HCT116 (cell line): ENCODE data around the gene RPL37A. TPM values are rescaled to one million over a fixed set of nuclear protein-coding genes. Genes with fewer than 3 reads are reported as not detected.

Experiments
- ATAC-seq: fragments of 200-7000 bp; cut with Tn5 transposase; 2 replicates; pipeline ENCODE4 v1.9.1; 2020; ENCODE audit warnings: mild to moderate bottlenecking, moderate library complexity
- BruUV-seq: library from RNA; stranded (reverse); fragments of 400-500 nt; replicated peaks from 2 replicates; lab custom pipeline; 2021; lab: Mats Ljungman, UMichigan
- CTCF ChIA-PET: fragments of 300-600 bp; sonication (Branson Sonifier 250); formaldehyde crosslinking; loops from one replicate; lab custom pipeline; 2021; ENCODE audit warnings: antibody characterized with exemption; lab: Charles Lee
- POLR2A ChIA-PET: fragments of 300-600, 350-600 bp; sonication (Branson Sonifier 250); formaldehyde crosslinking; loops from one replicate; lab custom pipeline; 2021; ENCODE audit warnings: antibody characterized with exemption; lab: Charles Lee
- RAD21 ChIA-PET, 2 experiments: fragments of 300-600 bp; sonication (Branson Sonifier 250); formaldehyde crosslinking; loops; one replicate each; lab custom pipeline; 2023; ENCODE audit warnings: low total read pairs in 2 of 2; ENCODE audit not compliant: uncharacterized antibody in 2 of 2, unreplicated experiment in 2 of 2, low non-redundant PET in 1 of 2; lab: Charles Lee
- DNase-seq: peaks from one replicate; pipeline ENCODE4 v3.0.0-alpha.2; 2010; ENCODE audit warnings: low read depth, low spot score
- H2AFZ ChIP-seq: fragments of 200-600 bp; shearing (Covaris generic), sonication (generic); 2 replicates; pipeline ENCODE4 v1.6.1; 2017; ENCODE audit warnings: low read depth, mixed run types, mixed read lengths, antibody characterized with exemption, low read length; ENCODE audit not compliant: poor library complexity, severe bottlenecking
- H3K27ac ChIP-seq: 2 replicates; pipeline ENCODE4 v1.5.1; 2012; ENCODE audit warnings: low read depth, low read length
- H3K27me3 ChIP-seq: fragments of 200-600 bp; sonication (generic); 2 replicates; pipeline ENCODE4 v1.6.1; 2016; ENCODE audit warnings: mixed run types, low read length, mixed read lengths; ENCODE audit not compliant: insufficient read depth
- H3K36me3 ChIP-seq, 2 experiments: fragments of 200-500 bp in 1 of 2; fragments of 200-600 bp in 1 of 2; sonication (Bioruptor generic) in 1 of 2; sonication (generic) in 1 of 2; 2 replicates each; pipeline versions ENCODE4 v1.5.1 to v1.6.1; 2014 to 2016; ENCODE audit warnings: low read length in 2 of 2, inconsistent platforms in 1 of 2, mixed read lengths in 1 of 2, mixed run types in 1 of 2; ENCODE audit not compliant: insufficient read depth in 2 of 2, control insufficient read depth in 1 of 2
- H3K4me1 ChIP-seq, 2 experiments: fragments of 200-600 bp in 1 of 2; sonication (generic) in 1 of 2; 2 replicates each; pipeline versions ENCODE4 v1.5.1 to v1.6.1; 2012 to 2017; ENCODE audit warnings: low read length in 2 of 2, inconsistent platforms in 1 of 2, mild to moderate bottlenecking in 1 of 2, mixed read lengths in 1 of 2, mixed run types in 1 of 2, moderate library complexity in 1 of 2; ENCODE audit not compliant: insufficient read depth in 2 of 2, control insufficient read depth in 1 of 2
- H3K4me2 ChIP-seq: fragments of 200-600 bp; sonication (generic); 2 replicates; pipeline ENCODE4 v1.6.1; 2017; ENCODE audit warnings: mixed run types, low read length, mixed read lengths
- H3K4me3 ChIP-seq, 2 experiments: fragments of 200-600 bp in 1 of 2; sonication (generic) in 1 of 2; replicated peaks in 1 of 2; 2 replicates each; pipeline ENCODE4 v1.5.1; 2011 to 2016; ENCODE audit warnings: low read length in 2 of 2, control low read depth in 1 of 2, low read depth in 1 of 2, mild to moderate bottlenecking in 1 of 2, mixed read lengths in 1 of 2, mixed run types in 1 of 2
- H3K79me2 ChIP-seq: fragments of 200-600 bp; sonication (generic); 2 replicates; pipeline ENCODE4 v1.6.1; 2017; ENCODE audit warnings: mild to moderate bottlenecking, mixed run types, low read length, moderate library complexity, mixed read lengths; ENCODE audit not compliant: insufficient read depth
- H3K9ac ChIP-seq: fragments of 200-600 bp; sonication (generic); 2 replicates; pipeline ENCODE4 v1.6.1; 2016; ENCODE audit warnings: low read length, mixed read lengths
- H3K9me2 ChIP-seq: fragments of 200-600 bp; sonication (generic), shearing (Covaris generic); 2 replicates; pipeline ENCODE4 v1.6.1; 2017; ENCODE audit warnings: mixed run types, mild to moderate bottlenecking, moderate library complexity; ENCODE audit not compliant: insufficient read depth
- H3K9me3 ChIP-seq, 2 experiments: fragments of 200-500 bp in 1 of 2; fragments of 200-600 bp in 1 of 2; sonication (Bioruptor generic) in 1 of 2; sonication (generic) in 1 of 2; 2 replicates each; pipeline ENCODE4 v1.6.1; 2014 to 2017; ENCODE audit warnings: low read length in 2 of 2, mixed read lengths in 2 of 2, inconsistent platforms in 1 of 2, low read depth in 1 of 2, mild to moderate bottlenecking in 1 of 2, mixed run types in 1 of 2, moderate library complexity in 1 of 2; ENCODE audit not compliant: control insufficient read depth in 1 of 2, insufficient read depth in 1 of 2
- H4K20me1 ChIP-seq: fragments of 200-600 bp; sonication (generic), shearing (Covaris generic); 2 replicates; pipeline ENCODE4 v1.6.1; 2017; ENCODE audit warnings: mixed run types, mild to moderate bottlenecking, moderate library complexity; ENCODE audit not compliant: insufficient read depth
- CEBPB ChIP-seq: IDR thresholded peaks from 2 replicates; pipeline ENCODE4 v1.6.1; 2012; ENCODE audit warnings: low read depth
- CTCF ChIP-seq, 3 experiments: fragments of 200-600 bp in 1 of 3; sonication (generic) in 1 of 3; IDR thresholded peaks in 2 of 3; conservative IDR thresholded peaks in 1 of 3; 2 replicates each; pipeline ENCODE4 v1.5.1; 2012 to 2017; ENCODE audit warnings: low read depth in 2 of 3, low read length in 2 of 3, antibody characterized with exemption in 1 of 3, borderline replicate concordance in 1 of 3, control low read depth in 1 of 3, mild to moderate bottlenecking in 1 of 3, mixed read lengths in 1 of 3, mixed run types in 1 of 3, moderate library complexity in 1 of 3; ENCODE audit not compliant: insufficient read depth in 1 of 3
- EGR1 ChIP-seq: IDR thresholded peaks from 2 replicates; pipeline ENCODE4 v1.6.1; 2012; ENCODE audit warnings: low read depth
- ELF1 ChIP-seq: IDR thresholded peaks from 2 replicates; pipeline ENCODE4 v1.6.1; 2012; ENCODE audit warnings: low read depth, borderline replicate concordance
- EZH2 ChIP-seq: fragments of 200-600 bp; sonication (generic); IDR thresholded peaks from 2 replicates; pipeline ENCODE4 v1.6.1; 2017; ENCODE audit warnings: antibody characterized with exemption, mixed run types
- EZH2phosphoT487 ChIP-seq: fragments of 200-600 bp; IDR thresholded peaks from 2 replicates; pipeline ENCODE4 v1.6.1; 2018; ENCODE audit warnings: antibody characterized with exemption, borderline replicate concordance
- FOSL1 ChIP-seq: IDR thresholded peaks from 2 replicates; pipeline ENCODE4 v1.6.1; 2012; ENCODE audit warnings: low read depth
- JUND ChIP-seq: IDR thresholded peaks from 2 replicates; pipeline ENCODE4 v1.6.1; 2012
- MAX ChIP-seq: IDR thresholded peaks from 2 replicates; pipeline ENCODE4 v1.6.1; 2012
- POLR2A ChIP-seq: IDR thresholded peaks from 2 replicates; pipeline ENCODE4 v1.7.0; 2011; ENCODE audit warnings: borderline replicate concordance; ENCODE audit not compliant: insufficient read depth, insufficient read length; ENCODE audit errors: extremely low read depth
- POLR2AphosphoS5 ChIP-seq: IDR thresholded peaks from 2 replicates; pipeline ENCODE4 v1.6.1; 2011; ENCODE audit warnings: mild to moderate bottlenecking, low read depth, low read length, moderate library complexity
- RAD21 ChIP-seq: IDR thresholded peaks from 2 replicates; pipeline ENCODE4 v1.6.1; 2012; ENCODE audit warnings: low read depth, mild to moderate bottlenecking
- SIN3A ChIP-seq: IDR thresholded peaks from 2 replicates; pipeline ENCODE4 v1.6.1; 2012; ENCODE audit warnings: low read depth
- SRF ChIP-seq: IDR thresholded peaks from 2 replicates; pipeline ENCODE4 v1.6.1; 2012; ENCODE audit warnings: low read depth
- YY1 ChIP-seq: IDR thresholded peaks from 2 replicates; pipeline ENCODE4 v1.6.1; 2011; ENCODE audit warnings: low read length, low read depth, moderate library complexity, mild to moderate bottlenecking; ENCODE audit not compliant: insufficient replicate concordance; ENCODE audit errors: extremely low read depth
- ZBTB33 ChIP-seq: IDR thresholded peaks from 2 replicates; pipeline ENCODE4 v1.6.1; 2011; ENCODE audit warnings: mild to moderate bottlenecking, low read length, moderate library complexity; ENCODE audit not compliant: insufficient replicate concordance; ENCODE audit errors: extremely low read depth
- ZFX ChIP-seq: fragments of 450-650 bp; IDR thresholded peaks from 2 replicates; pipeline ENCODE4 v1.6.1; 2017
- ZNF274 ChIP-seq: fragments of 200-500 bp; sonication (Bioruptor generic); IDR thresholded peaks from 2 replicates; pipeline ENCODE4 v1.6.1; 2014; ENCODE audit warnings: mild to moderate bottlenecking, low read depth, low read length, inconsistent platforms
- intact Hi-C: fragments of 100-400 bp; cut with micrococcal nuclease; formaldehyde crosslinking; loops from 2 replicates; pipeline ENCODE4 v1.10.0; 2022
- total RNA-seq: library from RNA; stranded (reverse); gene quantifications from one replicate; pipeline ENCODE4 v1.2.1, GENCODE V29; 2021; ENCODE audit not compliant: unreplicated experiment
- TF ChIP-seq, protein P1 (sequence below): IDR thresholded peaks from 2 replicates; pipeline ENCODE4 v1.6.1; 2012

RPL37A gene
- total RNA-seq, 1 experiment from 2014 or later: 3,018 TPM

DNA sequence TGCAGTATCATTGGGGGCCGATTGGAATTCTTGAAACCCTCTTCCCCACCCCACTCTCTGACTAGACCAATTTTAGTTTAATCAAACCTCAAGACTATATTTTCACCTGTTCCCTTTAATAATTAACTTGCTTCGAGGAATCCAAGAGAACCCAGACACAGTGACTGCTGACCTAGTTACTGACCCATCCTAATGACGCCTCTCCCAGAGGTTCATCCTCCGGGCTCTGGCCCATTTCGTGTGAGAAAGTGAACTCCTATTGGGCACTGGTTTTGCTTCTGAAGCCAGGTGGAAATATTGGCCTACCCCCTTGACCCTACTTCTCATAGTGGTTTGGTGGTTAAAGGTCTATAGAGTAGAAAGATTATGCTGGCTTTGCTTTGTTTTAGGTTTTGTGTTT lies 39.9 kb downstream of the RPL37A start (continued):
- TF ChIP-seq ZBTB33: no peak
- no peak for TF ChIP-seq YY1
- TF ChIP-seq, protein P1, sequence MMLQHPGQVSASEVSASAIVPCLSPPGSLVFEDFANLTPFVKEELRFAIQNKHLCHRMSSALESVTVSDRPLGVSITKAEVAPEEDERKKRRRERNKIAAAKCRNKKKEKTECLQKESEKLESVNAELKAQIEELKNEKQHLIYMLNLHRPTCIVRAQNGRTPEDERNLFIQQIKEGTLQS: no peak
- no peak for TF ChIP-seq RAD21
- no peak for TF ChIP-seq POLR2A
- TF ChIP-seq JUND: no peak
- no peak for TF ChIP-seq EZH2
- TF ChIP-seq POLR2AphosphoS5: no peak
- TF ChIP-seq SRF: no peak

DNA sequence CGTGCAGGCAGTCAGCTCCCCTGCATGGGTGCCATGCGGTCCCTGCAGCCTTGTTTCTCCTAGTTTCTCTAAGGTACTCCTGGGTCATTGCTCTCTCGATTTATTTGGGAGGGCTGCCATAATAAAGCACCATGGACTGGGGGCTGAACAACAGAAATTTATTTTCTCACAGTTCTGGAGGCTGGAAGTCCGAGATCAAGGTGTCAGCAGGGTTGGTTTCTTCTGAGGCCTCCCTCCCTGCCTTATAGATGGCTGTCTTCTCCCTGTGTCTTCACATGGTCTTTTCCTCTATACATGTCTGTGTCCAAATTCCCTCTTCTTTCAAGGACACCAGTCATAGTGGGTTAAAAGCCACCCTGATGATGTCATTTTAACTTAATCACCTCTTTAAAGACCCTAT lies 40.5 kb downstream of the RPL37A start:
- H3K9me3 ChIP-seq: no peaks in the 10 kb centered on the region
- ChIA-PET RAD21 (no interaction called here), POLR2A (no interaction called here), CTCF (interaction anchor here (1.2 kb wide), 1 partner anchor 126 kb away, joined by 3 read pairs; no protein-coding TSS in a partner anchor)
- H3K4me2 ChIP-seq: no peak overlapping the region
- H2AFZ ChIP-seq: no peak overlapping the region
- H3K9me2 ChIP-seq: no peaks in the 10 kb centered on the region
- no peak for TF ChIP-seq ZFX
- TF ChIP-seq ZNF274: no peak
- TF ChIP-seq EZH2phosphoT487: no peak
- no peak for TF ChIP-seq ELF1
- TF ChIP-seq ZBTB33: no peak
- no peak for TF ChIP-seq YY1
- no peak for TF ChIP-seq MAX
- TF ChIP-seq FOSL1: no peak
- TF ChIP-seq RAD21: no peak
- TF ChIP-seq CTCF (IDR thresholded peaks at IDR 0.05 in 2 of 3, conservative IDR thresholded peaks at IDR 0.05 in 1 of 3; ENCODE audit: borderline replicate concordance in 1 of 3, insufficient read depth in 1 of 3, low read depth in 2 of 3, low read length in 2 of 3): no peak
- no peak for TF ChIP-seq CEBPB
- TF ChIP-seq EGR1: no peak
- no peak for TF ChIP-seq POLR2A
- no peak for TF ChIP-seq SIN3A
- ATAC-seq: no peak
- H3K79me2 ChIP-seq: no peaks in the 10 kb centered on the region
- no peak overlapping the region for H3K27ac ChIP-seq
- H3K4me3 ChIP-seq: no peak overlapping the region
- intact Hi-C loops: no loop called here
- peaks cover 0 to 10% of the 10 kb centered on the region in 2 experiments; a peak in 1 of 4 replicates for H3K4me1 ChIP-seq
- no TSS peak for BruUV-seq
- H3K36me3 ChIP-seq: no peaks in the 10 kb centered on the region
- DNase-seq: no peak
- H4K20me1 ChIP-seq: no peaks in the 10 kb centered on the region
- no peaks in the 10 kb centered on the region for H3K27me3 ChIP-seq
- no peak overlapping the region for H3K9ac ChIP-seq
